Middle frontal gyrus (tissue), 1 donor: ENCODE data around the gene CAMK2N2.
A peak's percentile ranks its signal among the peaks of the same experiment; 100 is the strongest.

Experiments
- DNase-seq: peaks from one replicate; pipeline ENCODE4 v3.0.0-alpha.2; 2015; ENCODE audit warnings: low spot score; ENCODE audit errors: extremely low spot score

The CAMK2N2 gene

GRCh38 chr3:184240384-184241140 lies 20.8 kb downstream of the CAMK2N2 start:
- DNase-seq: no peak

GRCh38 chr3:184239708-184240107 lies 21.6 kb downstream of the CAMK2N2 start:
- no peak for DNase-seq

GRCh38 chr3:184239221-184239620 lies 22.1 kb downstream of the CAMK2N2 start:
- no peak for DNase-seq

- DNase-seq: no peak
Measured at GRCh38 chr3:184238246-184238818, 23.0 kb downstream of the CAMK2N2 start.

GRCh38 chr3:184237807-184238206 lies 23.5 kb downstream of the CAMK2N2 start:
- DNase-seq: no peak

GRCh38 chr3:184237211-184237610 lies 24.1 kb downstream of the CAMK2N2 start:
- no peak for DNase-seq

- no peak for DNase-seq
Measured at GRCh38 chr3:184236636-184237035, 24.7 kb downstream of the CAMK2N2 start.

- DNase-seq: no peak
Measured at GRCh38 chr3:184236033-184236410, 25.3 kb downstream of the CAMK2N2 start.

- no peak for DNase-seq
Measured at GRCh38 chr3:184235381-184236032, 25.8 kb downstream of the CAMK2N2 start.

GRCh38 chr3:184234671-184235380 lies 26.5 kb downstream of the CAMK2N2 start:
- DNase-seq: no peak

GRCh38 chr3:184234224-184234623 lies 27.1 kb downstream of the CAMK2N2 start:
- no peak for DNase-seq

GRCh38 chr3:184233127-184233843 lies 28.1 kb downstream of the CAMK2N2 start:
- no peak for DNase-seq

GRCh38 chr3:184231671-184232070 lies 29.7 kb downstream of the CAMK2N2 start:
- no peak for DNase-seq

GRCh38 chr3:184230603-184231528 lies 30.5 kb downstream of the CAMK2N2 start:
- DNase-seq: no peak

GRCh38 chr3:184230081-184230602 lies 31.2 kb downstream of the CAMK2N2 start:
- DNase-seq: no peak

GRCh38 chr3:184229394-184230080 lies 31.8 kb downstream of the CAMK2N2 start, which contains the start of gene VWA5B2:
Gene VWA5B2, plus strand, starts transcription at chr3:184229585. Its CDS starts 944 bp downstream, at chr3:184230529.
- peak; percentile 36 for DNase-seq

GRCh38 chr3:184228376-184229137 lies 32.8 kb downstream of the CAMK2N2 start:
- DNase-seq: no peak

GRCh38 chr3:184227481-184227935 lies 33.8 kb downstream of the CAMK2N2 start:
- DNase-seq: no peak
